HepG2 (cell line): ENCODE measurements around the gene PEX14. TPM values are rescaled to one million over a fixed set of nuclear protein-coding genes. Genes with fewer than 3 reads are reported as not detected.

Experiments
- ATAC-seq: fragments of 200-7000 bp; cut with Tn5 transposase; 3 replicates; pipeline ENCODE4 v1.9.1; 2020; ENCODE audit warnings: mild to moderate bottlenecking, moderate library complexity
- BruUV-seq: library from RNA; stranded (reverse); fragments of 400-500 nt; replicated peaks from 2 replicates; lab custom pipeline; 2021; lab: Mats Ljungman, UMichigan
- CTCF ChIA-PET: fragments of 300-600 bp; formaldehyde crosslinking; extraction: SDS; loops from one replicate; lab custom pipeline; 2021; ENCODE audit warnings: low total read pairs, inconsistent platforms, low intra/inter-chr PET ratio; lab: Yijun Ruan, JAX
- POLR2A ChIA-PET: fragments of 350-600 bp; sonication (Branson Sonifier 250); formaldehyde crosslinking; loops from one replicate; lab custom pipeline; 2020; ENCODE audit warnings: antibody characterized with exemption, inconsistent platforms; lab: Yijun Ruan, JAX
- DNase-seq: peaks from one replicate; pipeline ENCODE4 v3.0.0-alpha.2; 2015; ENCODE audit warnings: low spot score
- FAIRE-seq: peaks from 3 replicates; lab custom pipeline; 2011; peaks lifted over from hg19 to GRCh38; lab: Jason Lieb, UNC
- H2AFZ ChIP-seq: one replicate; pipeline ENCODE4 v1.6.1; 2011; ENCODE audit warnings: low read length, inconsistent platforms
- H3K27ac ChIP-seq: fragments of 300-600 bp; 3 replicates; pipeline ENCODE4 v1.8.0; 2011; ENCODE audit warnings: mixed run types, mild to moderate bottlenecking, mixed read lengths, low read length, inconsistent platforms; ENCODE audit not compliant: insufficient read depth; ENCODE audit errors: extremely low read length
- H3K27me3 ChIP-seq, 2 experiments: fragments of 200-600 bp in 1 of 2; 2 replicates in 1 of 2; 3 replicates in 1 of 2; pipeline versions ENCODE4 v1.6.0 to v1.8.0; 2011; ENCODE audit warnings: low read length in 2 of 2, mild to moderate bottlenecking in 2 of 2, moderate library complexity in 2 of 2, inconsistent platforms in 1 of 2; ENCODE audit not compliant: insufficient read depth in 2 of 2, control insufficient read depth in 1 of 2
- H3K36me3 ChIP-seq, 2 experiments: fragments of 200-600 bp in 1 of 2; replicated peaks in 1 of 2; 2 replicates in 1 of 2; 3 replicates in 1 of 2; pipeline versions ENCODE4 v1.5.1 to v1.8.0; 2011; ENCODE audit warnings: low read length in 2 of 2, inconsistent platforms in 1 of 2; ENCODE audit not compliant: insufficient read depth in 2 of 2, control insufficient read depth in 1 of 2
- H3K4me1 ChIP-seq: 2 replicates; pipeline ENCODE4 v1.5.1; 2012; ENCODE audit warnings: low read length, inconsistent platforms; ENCODE audit not compliant: insufficient read depth
- H3K4me2 ChIP-seq: 2 replicates; pipeline ENCODE4 v1.6.0; 2011; ENCODE audit warnings: low read depth, low read length, inconsistent platforms
- H3K4me3 ChIP-seq, 3 experiments: fragments of 200-600 bp in 1 of 3; sonication (generic), shearing (Covaris generic) in 1 of 3; replicated peaks in 1 of 3; 2 replicates each; pipeline ENCODE4 v1.5.1; 2011 to 2016; ENCODE audit warnings: low read length in 3 of 3, inconsistent platforms in 2 of 3, low read depth in 2 of 3, mild to moderate bottlenecking in 2 of 3, control low read depth in 1 of 3, mixed read lengths in 1 of 3; ENCODE audit not compliant: insufficient read depth in 1 of 3
- H3K79me2 ChIP-seq: one replicate; pipeline ENCODE4 v1.6.1; 2011; ENCODE audit warnings: low read length, inconsistent platforms; ENCODE audit not compliant: insufficient read depth
- H3K9ac ChIP-seq: 2 replicates; pipeline ENCODE4 v1.6.0; 2011; ENCODE audit warnings: mild to moderate bottlenecking, low read depth, low read length, inconsistent platforms; ENCODE audit not compliant: insufficient read depth
- H3K9me3 ChIP-seq: 2 replicates; pipeline ENCODE4 v1.5.1; 2012; ENCODE audit warnings: mild to moderate bottlenecking, low read length
- H4K20me1 ChIP-seq: 2 replicates; pipeline ENCODE4 v1.6.0; 2011; ENCODE audit warnings: inconsistent platforms, mild to moderate bottlenecking, low read length, moderate library complexity; ENCODE audit not compliant: insufficient read depth
- HNRNPL ChIP-seq: fragments of 200-400 bp; formaldehyde crosslinking; IDR thresholded peaks from 2 replicates; pipeline ENCODE4 v1.6.1; 2017; ENCODE audit warnings: mild to moderate bottlenecking, low read depth, low read length
- NFE2L1 ChIP-seq: sonication (generic); formaldehyde crosslinking; IDR thresholded peaks from 2 replicates; pipeline ENCODE4 v1.4.0; 2020; ENCODE audit warnings: missing genetic modification reagents, mild to moderate bottlenecking, borderline replicate concordance
- SRY ChIP-seq: sonication (generic); formaldehyde crosslinking; IDR thresholded peaks from 2 replicates; pipeline ENCODE4 v1.8.0; 2022; ENCODE audit warnings: mild to moderate bottlenecking, missing genetic modification reagents
- TEAD2 ChIP-seq: sonication (generic); formaldehyde crosslinking; IDR thresholded peaks from 2 replicates; pipeline ENCODE4 v1.9.0; 2021; ENCODE audit warnings: missing genetic modification reagents
- ZNF546 ChIP-seq: sonication (generic); formaldehyde crosslinking; conservative IDR thresholded peaks from 2 replicates; pipeline ENCODE4 v1.8.1; 2023; ENCODE audit warnings: mild to moderate bottlenecking, missing genetic modification reagents
- ZNF747 ChIP-seq: sonication (generic); formaldehyde crosslinking; IDR thresholded peaks from 2 replicates; pipeline ENCODE4 v1.8.1; 2023; ENCODE audit warnings: missing genetic modification reagents, mild to moderate bottlenecking, borderline replicate concordance
- WGBS: methylation state at CpG from one replicate; pipeline ENCODE4 v1.1.6; 2017; ENCODE audit warnings: low lambda C conversion rate; 5-methylcytosine and 5-hydroxymethylcytosine counted together
- in situ Hi-C: cut with HindIII; loops from 2 replicates; pipeline ENCODE4 v1.10.0; 2017; ENCODE audit warnings: low pct_unique_long_range_greater_than_20kb; ENCODE audit not compliant: extremely low pct_ligation_motif_present
- intact Hi-C: fragments of 100-400 bp; cut with micrococcal nuclease; formaldehyde crosslinking; loops from one replicate; pipeline ENCODE4 v1.10.0; 2022; ENCODE audit not compliant: unreplicated experiment
- polyA plus RNA-seq, 8 experiments: library from polyadenylated mRNA; depleted of rRNA in 3 of 8; stranded (reverse) in 7 of 8; unstranded in 1 of 8; fragments of >200 nt; fragmentation: Illumina TruSeq in 4 of 8; extraction: Trizol in 4 of 8; gene quantifications; 2 replicates each; pipeline versions ENCODE4 v1.2.1 to v1.2.3, GENCODE V29; 2011 to 2016; ENCODE audit warnings: low read depth in 4 of 8, missing spikeins in 1 of 8, mixed read lengths in 1 of 8; ENCODE audit not compliant: insufficient read depth in 1 of 8
- total RNA-seq, 5 experiments: library from RNA; depleted of rRNA; stranded (reverse); fragments of >200 nt; fragmentation: Illumina TruSeq; extraction: Trizol; gene quantifications; 2 replicates each; pipeline ENCODE4 v1.2.3, GENCODE V29; 2016; ENCODE audit warnings: low read depth in 1 of 5
- TF ChIP-seq, protein P1 (sequence below): IDR thresholded peaks from 2 replicates; pipeline ENCODE4 v1.6.1; 2012; ENCODE audit warnings: low read length, improper control_type of control experiment
- TF ChIP-seq, protein P2 (sequence below): IDR thresholded peaks from 2 replicates; pipeline ENCODE4 v1.4.0; 2020; ENCODE audit warnings: mild to moderate bottlenecking, missing genetic modification reagents
- TF ChIP-seq, protein P3 (sequence below): sonication (generic); formaldehyde crosslinking; IDR thresholded peaks from 2 replicates; pipeline ENCODE4 v1.8.0; 2022; ENCODE audit warnings: mild to moderate bottlenecking, missing genetic modification reagents; ENCODE audit not compliant: insufficient replicate concordance
- TF ChIP-seq, protein P4 (sequence below): sonication (generic); formaldehyde crosslinking; IDR thresholded peaks from 2 replicates; pipeline ENCODE4 v1.8.0; 2022; ENCODE audit warnings: low read depth, missing genetic modification reagents

The PEX14 gene
- total and polyA plus RNA-seq, 2 of the 13 experiments (the other 11 are each of a cell fraction or from before 2014, with no cell fraction given), result 6.5 to 9.9 TPM

DNA sequence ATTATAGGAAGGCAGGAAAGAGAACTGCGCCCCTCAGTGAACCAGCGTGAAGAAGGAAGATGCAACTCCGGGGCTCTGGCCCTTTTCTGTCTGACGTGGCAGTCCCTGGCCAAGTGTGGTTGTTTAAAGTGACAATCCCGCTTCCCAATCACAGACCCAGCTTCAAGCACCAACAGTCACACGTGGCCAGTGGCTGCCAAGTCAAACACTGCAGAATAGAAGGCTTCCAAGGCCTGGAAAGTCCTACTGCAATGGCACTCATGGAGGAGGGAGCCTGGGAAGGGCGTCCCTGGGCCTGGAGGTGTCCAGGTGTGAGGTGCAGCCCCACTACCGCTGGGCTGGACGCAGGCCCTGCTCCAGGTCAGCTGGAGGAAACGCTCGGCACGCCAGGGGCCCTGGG, 177.9 kb downstream of the PEX14 start:
- no peak overlapping the region for H3K9ac ChIP-seq
- ATAC-seq, result no peak
- no peak overlapping the region for H3K4me3 ChIP-seq
- in situ Hi-C loops, result no loop called here
- H3K36me3 ChIP-seq, result no peaks in the 10 kb centered on the region
- no peaks in the 10 kb centered on the region for H4K20me1 ChIP-seq
- no peaks in the 10 kb centered on the region for H3K27me3 ChIP-seq
- no peaks in the 10 kb centered on the region for H3K4me1 ChIP-seq
- FAIRE-seq, result no peak
- no peak overlapping the region for H2AFZ ChIP-seq
- CTCF ChIA-PET, result no interaction called here
- H3K4me2 ChIP-seq, result no peak overlapping the region
- H3K9me3 ChIP-seq, result no peaks in the 10 kb centered on the region
- H3K79me2 ChIP-seq, result no peaks in the 10 kb centered on the region
- H3K27ac ChIP-seq, result no peak overlapping the region
- WGBS, result 83% methylated on average over 10 of the region's 12 CpGs
- DNase-seq, result no peak
- intact Hi-C loops, result no loop called here
- TF ChIP-seq, protein P1, sequence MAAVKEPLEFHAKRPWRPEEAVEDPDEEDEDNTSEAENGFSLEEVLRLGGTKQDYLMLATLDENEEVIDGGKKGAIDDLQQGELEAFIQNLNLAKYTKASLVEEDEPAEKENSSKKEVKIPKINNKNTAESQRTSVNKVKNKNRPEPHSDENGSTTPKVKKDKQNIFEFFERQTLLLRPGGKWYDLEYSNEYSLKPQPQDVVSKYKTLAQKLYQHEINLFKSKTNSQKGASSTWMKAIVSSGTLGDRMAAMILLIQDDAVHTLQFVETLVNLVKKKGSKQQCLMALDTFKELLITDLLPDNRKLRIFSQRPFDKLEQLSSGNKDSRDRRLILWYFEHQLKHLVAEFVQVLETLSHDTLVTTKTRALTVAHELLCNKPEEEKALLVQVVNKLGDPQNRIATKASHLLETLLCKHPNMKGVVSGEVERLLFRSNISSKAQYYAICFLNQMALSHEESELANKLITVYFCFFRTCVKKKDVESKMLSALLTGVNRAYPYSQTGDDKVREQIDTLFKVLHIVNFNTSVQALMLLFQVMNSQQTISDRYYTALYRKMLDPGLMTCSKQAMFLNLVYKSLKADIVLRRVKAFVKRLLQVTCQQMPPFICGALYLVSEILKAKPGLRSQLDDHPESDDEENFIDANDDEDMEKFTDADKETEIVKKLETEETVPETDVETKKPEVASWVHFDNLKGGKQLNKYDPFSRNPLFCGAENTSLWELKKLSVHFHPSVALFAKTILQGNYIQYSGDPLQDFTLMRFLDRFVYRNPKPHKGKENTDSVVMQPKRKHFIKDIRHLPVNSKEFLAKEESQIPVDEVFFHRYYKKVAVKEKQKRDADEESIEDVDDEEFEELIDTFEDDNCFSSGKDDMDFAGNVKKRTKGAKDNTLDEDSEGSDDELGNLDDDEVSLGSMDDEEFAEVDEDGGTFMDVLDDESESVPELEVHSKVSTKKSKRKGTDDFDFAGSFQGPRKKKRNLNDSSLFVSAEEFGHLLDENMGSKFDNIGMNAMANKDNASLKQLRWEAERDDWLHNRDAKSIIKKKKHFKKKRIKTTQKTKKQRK, result no peak
- TF ChIP-seq HNRNPL (no peak), ZNF546 (CRISPR knock-in tag) (no peak), TEAD2 (CRISPR knock-in tag) (no peak), SRY (CRISPR knock-in tag) (no peak), NFE2L1 (CRISPR knock-in tag) (no peak), ZNF747 (CRISPR knock-in tag) (no peak)
- TF ChIP-seq, protein P2, sequence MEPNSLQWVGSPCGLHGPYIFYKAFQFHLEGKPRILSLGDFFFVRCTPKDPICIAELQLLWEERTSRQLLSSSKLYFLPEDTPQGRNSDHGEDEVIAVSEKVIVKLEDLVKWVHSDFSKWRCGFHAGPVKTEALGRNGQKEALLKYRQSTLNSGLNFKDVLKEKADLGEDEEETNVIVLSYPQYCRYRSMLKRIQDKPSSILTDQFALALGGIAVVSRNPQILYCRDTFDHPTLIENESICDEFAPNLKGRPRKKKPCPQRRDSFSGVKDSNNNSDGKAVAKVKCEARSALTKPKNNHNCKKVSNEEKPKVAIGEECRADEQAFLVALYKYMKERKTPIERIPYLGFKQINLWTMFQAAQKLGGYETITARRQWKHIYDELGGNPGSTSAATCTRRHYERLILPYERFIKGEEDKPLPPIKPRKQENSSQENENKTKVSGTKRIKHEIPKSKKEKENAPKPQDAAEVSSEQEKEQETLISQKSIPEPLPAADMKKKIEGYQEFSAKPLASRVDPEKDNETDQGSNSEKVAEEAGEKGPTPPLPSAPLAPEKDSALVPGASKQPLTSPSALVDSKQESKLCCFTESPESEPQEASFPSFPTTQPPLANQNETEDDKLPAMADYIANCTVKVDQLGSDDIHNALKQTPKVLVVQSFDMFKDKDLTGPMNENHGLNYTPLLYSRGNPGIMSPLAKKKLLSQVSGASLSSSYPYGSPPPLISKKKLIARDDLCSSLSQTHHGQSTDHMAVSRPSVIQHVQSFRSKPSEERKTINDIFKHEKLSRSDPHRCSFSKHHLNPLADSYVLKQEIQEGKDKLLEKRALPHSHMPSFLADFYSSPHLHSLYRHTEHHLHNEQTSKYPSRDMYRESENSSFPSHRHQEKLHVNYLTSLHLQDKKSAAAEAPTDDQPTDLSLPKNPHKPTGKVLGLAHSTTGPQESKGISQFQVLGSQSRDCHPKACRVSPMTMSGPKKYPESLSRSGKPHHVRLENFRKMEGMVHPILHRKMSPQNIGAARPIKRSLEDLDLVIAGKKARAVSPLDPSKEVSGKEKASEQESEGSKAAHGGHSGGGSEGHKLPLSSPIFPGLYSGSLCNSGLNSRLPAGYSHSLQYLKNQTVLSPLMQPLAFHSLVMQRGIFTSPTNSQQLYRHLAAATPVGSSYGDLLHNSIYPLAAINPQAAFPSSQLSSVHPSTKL (CRISPR knock-in tag), result no peak
- TF ChIP-seq, protein P3, sequence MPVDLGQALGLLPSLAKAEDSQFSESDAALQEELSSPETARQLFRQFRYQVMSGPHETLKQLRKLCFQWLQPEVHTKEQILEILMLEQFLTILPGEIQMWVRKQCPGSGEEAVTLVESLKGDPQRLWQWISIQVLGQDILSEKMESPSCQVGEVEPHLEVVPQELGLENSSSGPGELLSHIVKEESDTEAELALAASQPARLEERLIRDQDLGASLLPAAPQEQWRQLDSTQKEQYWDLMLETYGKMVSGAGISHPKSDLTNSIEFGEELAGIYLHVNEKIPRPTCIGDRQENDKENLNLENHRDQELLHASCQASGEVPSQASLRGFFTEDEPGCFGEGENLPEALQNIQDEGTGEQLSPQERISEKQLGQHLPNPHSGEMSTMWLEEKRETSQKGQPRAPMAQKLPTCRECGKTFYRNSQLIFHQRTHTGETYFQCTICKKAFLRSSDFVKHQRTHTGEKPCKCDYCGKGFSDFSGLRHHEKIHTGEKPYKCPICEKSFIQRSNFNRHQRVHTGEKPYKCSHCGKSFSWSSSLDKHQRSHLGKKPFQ, result no peak
- TF ChIP-seq, protein P4, sequence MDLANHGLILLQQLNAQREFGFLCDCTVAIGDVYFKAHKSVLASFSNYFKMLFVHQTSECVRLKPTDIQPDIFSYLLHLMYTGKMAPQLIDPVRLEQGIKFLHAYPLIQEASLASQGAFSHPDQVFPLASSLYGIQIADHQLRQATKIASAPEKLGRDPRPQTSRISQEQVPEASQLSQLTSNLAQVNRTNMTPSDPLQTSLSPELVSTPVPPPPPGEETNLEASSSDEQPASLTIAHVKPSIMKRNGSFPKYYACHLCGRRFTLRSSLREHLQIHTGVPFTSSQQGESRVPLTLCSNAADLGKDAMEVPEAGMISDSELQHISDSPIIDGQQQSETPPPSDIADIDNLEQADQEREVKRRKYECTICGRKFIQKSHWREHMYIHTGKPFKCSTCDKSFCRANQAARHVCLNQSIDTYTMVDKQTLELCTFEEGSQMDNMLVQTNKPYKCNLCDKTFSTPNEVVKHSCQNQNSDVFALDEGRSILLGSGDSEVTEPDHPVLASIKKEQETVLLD (CRISPR knock-in tag), result no peak
- POLR2A ChIA-PET, result no interaction called here
- no TSS peak for BruUV-seq
